Lower leg skin (tissue), 4 donors: ENCODE data around the gene IFT27. TPM values are rescaled to one million over a fixed set of nuclear protein-coding genes. Genes with fewer than 3 reads are reported as not detected.
A peak's percentile ranks its signal among the peaks of the same experiment; 100 is the strongest.

Experiments used
- DNase-seq, 2 donors: peaks; one replicate each; pipeline ENCODE4 v3.0.0-alpha.2; 2019; ENCODE audit warnings: low spot score in 2 of 2
- H3K4me3 ChIP-seq: fragments of 200-600 bp; sonication (generic); 2 replicates; pipeline ENCODE4 v1.5.1; 2017; ENCODE audit warnings: mild to moderate bottlenecking, low read depth; ENCODE audit not compliant: poor library complexity, severe bottlenecking
- POLR2A ChIP-seq, 2 donors: fragments of 450-650 bp; IDR thresholded peaks; one replicate each; pipeline ENCODE4 v1.6.1; 2016 to 2017; ENCODE audit warnings: antibody characterized with exemption in 2 of 2, mild to moderate bottlenecking in 1 of 2, moderate library complexity in 1 of 2
- WGBS, 2 donors: methylation state at CpG; one replicate each; pipeline ENCODE4 v1.1.5; 2018; 5-methylcytosine and 5-hydroxymethylcytosine counted together
- intact Hi-C: fragments of 100-400 bp; cut with DNase I; formaldehyde crosslinking; loops from one replicate; pipeline ENCODE4 v1.15.0; 2023; ENCODE audit warnings: low total_unique reads
- total RNA-seq, 4 donors: library from RNA; depleted of rRNA; stranded (reverse); fragments of >200 nt; gene quantifications; one replicate each; pipeline ENCODE4 v1.1.0, GENCODE V29; 2016
- TF ChIP-seq, protein P1 (sequence below), 3 donors: fragments of 450-650 bp; IDR thresholded peaks; one replicate each; pipeline ENCODE4 v1.5.1; 2016; ENCODE audit warnings: antibody characterized with exemption in 3 of 3, mild to moderate bottlenecking in 3 of 3, moderate library complexity in 2 of 3

Gene IFT27, protein sequence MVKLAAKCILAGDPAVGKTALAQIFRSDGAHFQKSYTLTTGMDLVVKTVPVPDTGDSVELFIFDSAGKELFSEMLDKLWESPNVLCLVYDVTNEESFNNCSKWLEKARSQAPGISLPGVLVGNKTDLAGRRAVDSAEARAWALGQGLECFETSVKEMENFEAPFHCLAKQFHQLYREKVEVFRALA
- 1 to 10 TPM; 4.3 to 9.3 (median 8.7) TPM for total RNA-seq

DNA sequence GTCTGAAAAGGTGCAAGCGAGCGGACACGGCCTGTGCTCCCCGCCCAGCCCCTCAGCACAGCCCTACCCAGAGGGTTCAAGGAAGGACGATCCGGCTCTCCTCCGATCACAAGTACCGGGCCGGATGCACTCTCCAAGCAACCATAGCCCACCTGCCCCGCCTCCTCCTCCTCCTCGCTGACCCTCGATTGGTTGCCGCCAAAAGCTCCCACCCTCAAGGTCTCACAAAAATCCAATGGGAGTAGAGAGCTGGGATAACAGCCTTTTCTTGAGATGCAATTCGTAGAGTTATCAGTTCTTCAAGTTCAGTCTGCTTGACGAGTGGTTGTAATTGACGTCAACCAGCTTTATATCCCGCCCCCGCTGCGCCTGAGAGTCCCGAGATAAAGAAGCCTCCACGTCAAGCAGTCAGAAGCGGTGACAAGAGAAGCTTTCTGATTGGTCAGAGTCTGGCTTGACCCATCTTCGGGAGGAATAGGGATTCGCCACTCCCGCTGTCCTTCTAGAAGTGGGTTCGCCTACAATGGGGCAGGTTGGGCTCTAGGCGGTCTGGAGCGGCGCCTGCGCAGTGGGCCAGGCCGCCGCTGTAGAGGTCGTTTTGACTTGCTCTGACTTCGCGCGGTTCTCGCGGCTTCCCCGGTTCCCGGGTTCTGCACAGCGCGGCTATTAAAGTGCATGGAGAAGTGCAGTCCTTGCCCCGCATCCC is at the start of gene IFT27:
IFT27 (minus strand) TSS at position 156 of the 706 bp plus-strand sequence. CDS start 412 bp downstream, outside the sequence.
- intact Hi-C loops: loop anchor here (10.0 kb wide), 1 partner anchor 231 kb away; no protein-coding TSS in a partner anchor
- 0 to 2% methylated on average over 39 to 43 of the region's 43 CpGs for WGBS, 2 donors
- no peak for TF ChIP-seq POLR2A (IDR thresholded peaks at IDR 0.05)
- TF ChIP-seq, protein P1, sequence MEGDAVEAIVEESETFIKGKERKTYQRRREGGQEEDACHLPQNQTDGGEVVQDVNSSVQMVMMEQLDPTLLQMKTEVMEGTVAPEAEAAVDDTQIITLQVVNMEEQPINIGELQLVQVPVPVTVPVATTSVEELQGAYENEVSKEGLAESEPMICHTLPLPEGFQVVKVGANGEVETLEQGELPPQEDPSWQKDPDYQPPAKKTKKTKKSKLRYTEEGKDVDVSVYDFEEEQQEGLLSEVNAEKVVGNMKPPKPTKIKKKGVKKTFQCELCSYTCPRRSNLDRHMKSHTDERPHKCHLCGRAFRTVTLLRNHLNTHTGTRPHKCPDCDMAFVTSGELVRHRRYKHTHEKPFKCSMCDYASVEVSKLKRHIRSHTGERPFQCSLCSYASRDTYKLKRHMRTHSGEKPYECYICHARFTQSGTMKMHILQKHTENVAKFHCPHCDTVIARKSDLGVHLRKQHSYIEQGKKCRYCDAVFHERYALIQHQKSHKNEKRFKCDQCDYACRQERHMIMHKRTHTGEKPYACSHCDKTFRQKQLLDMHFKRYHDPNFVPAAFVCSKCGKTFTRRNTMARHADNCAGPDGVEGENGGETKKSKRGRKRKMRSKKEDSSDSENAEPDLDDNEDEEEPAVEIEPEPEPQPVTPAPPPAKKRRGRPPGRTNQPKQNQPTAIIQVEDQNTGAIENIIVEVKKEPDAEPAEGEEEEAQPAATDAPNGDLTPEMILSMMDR (IDR thresholded peaks at IDR 0.05): no peak
- peak within 1 kb of the TSS; percentile 53 for H3K4me3 ChIP-seq
- DNase-seq: peak; percentile 99 to 100

DNA sequence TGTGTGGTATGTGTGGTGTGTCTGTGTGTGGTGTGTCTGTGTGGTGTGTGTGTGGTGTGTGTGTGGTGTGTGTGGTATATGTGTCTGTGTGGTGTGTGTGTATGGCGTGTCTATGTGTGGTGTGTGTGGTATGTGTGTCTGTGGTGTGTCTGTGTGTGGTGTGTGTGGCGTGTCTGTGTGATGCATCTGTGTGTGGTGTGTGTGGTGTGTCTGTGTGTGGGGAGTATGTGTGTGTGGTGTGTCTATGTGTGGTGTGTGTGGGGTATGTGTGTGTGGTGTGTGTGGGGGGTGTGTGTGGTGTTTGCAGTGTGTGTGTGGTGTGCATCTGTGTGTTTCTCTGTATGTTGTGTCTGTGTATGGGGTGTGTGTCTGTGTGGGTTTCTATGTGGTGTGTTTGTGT is 48.7 kb upstream of the IFT27 start:
- DNase-seq: no peak
- intact Hi-C loops: no loop called here
- no peak overlapping the region for H3K4me3 ChIP-seq
- WGBS, 2 donors: 89 to 90% methylated on average over 2 of the region's 2 CpGs
- TF ChIP-seq, protein P1 (IDR thresholded peaks at IDR 0.05): peak in 1 of 3 donors; percentile 32
- TF ChIP-seq POLR2A (IDR thresholded peaks at IDR 0.05): no peak

DNA sequence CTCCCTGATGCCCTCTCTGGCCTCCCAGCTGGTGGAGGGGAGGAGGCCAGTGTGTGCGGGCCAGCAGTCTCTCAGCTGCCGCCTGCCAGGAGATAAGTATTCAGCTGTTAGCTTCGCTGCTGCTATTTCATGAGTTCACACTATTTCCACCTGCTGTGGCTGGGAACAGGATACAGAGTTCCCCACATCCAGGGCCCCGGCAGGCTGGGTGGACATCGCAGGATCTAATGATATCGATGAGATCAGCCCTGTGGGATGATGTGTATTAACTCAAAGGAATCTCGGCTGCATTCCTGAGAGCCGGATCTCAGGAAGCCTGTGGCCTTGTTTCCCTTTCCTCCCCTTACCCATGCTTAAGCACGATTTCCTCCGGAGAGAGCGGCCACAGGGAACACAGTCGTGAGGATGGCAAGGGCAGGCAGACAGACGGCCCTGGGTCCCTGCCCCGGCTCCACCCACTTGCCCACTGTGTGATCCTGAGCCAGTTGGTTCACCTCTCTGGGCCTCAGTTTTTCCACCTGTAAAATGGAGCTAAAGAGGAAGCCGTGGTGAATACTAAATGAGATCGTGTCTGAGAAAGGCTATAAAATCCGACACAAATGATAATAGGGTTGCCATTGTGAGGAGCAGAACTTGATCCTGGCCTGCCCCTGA is 47.4 kb upstream of the IFT27 start:
- DNase-seq: no peak
- TF ChIP-seq, protein P1 (IDR thresholded peaks at IDR 0.05): no peak
- no peak for TF ChIP-seq POLR2A (IDR thresholded peaks at IDR 0.05)
- 58 to 65% methylated on average over 17 of the region's 17 CpGs for WGBS, 2 donors
- intact Hi-C loops: no loop called here
- no peak overlapping the region for H3K4me3 ChIP-seq

DNA sequence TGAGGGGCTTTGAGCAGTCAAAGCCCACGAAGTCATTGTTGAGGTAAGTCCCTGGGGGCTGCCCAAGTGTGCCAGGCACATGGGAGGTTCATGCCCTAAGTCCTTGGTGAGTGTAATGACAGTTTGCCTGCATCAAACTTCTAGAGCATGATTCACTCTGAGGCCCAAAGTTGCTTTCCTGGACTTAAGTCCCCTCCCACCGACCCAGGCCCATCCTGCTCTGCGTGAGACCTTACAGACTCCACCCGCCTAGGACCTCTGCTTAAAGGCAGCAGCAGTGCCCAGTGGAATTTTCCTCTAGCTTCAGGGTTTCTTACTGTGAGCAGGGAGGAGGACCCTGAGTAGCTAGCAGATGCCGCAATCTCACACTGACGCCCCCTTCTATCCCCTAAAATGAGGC is 46.7 kb upstream of the IFT27 start:
- intact Hi-C loops: no loop called here
- DNase-seq: no peak
- TF ChIP-seq POLR2A (IDR thresholded peaks at IDR 0.05): no peak
- TF ChIP-seq, protein P1 (IDR thresholded peaks at IDR 0.05): no peak
- H3K4me3 ChIP-seq: no peak overlapping the region
- 72 to 77% methylated on average over 6 of the region's 6 CpGs for WGBS, 2 donors

DNA sequence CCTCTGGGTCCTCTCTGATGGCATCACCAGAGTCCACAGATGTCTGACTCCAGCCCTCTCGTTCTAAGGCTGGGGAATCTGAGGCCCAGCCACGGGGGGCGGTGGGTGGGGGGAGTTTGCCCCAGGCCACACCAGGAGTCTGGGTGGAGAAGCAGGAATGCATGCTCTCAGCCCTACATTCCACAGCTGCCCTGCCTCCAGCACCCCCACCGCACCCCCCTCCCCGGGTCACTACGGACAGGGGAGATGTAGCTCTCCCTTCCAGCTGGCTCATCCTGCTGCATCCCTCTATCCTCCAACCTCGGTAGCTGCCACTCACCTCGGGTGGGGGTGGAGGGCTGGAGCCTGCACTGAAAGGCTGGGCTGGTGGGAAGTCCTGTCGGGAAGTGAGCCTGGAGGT is 43.2 kb upstream of the IFT27 start:
- DNase-seq: no peak
- 28 to 36% methylated on average over 5 to 8 of the region's 9 CpGs for WGBS, 2 donors
- TF ChIP-seq POLR2A (IDR thresholded peaks at IDR 0.05): no peak
- no peak overlapping the region for H3K4me3 ChIP-seq
- intact Hi-C loops: no loop called here

DNA sequence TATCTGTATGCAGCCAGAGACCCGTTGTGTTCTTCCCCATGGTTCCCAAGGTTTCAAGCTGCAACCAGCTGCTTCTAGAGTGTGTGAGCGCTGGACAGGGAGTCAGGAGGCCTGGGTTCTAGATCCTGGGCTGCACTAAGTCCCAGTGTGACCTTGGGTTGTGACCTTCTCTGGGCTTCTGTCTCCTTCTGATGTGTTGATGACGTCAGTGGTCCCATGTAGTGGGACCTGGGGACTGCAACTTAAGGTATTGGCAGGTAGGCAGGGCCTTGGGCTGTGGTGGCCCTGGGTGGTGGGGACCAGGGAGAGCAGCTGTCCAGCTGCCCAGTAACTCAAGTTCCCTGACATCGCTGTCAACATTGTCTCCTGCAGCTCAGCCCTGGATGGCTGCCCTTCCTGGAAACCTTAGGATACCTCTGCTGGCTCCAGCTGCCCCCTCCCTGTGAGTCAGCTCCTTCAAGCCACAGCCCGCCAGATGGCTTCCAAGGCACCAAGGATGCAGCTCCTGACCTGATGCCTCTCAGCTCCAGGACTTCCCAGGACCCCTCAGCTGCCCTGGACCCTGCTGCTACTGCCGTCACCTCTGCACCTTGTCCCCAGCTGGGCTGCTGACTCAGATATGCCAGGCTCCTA is 42.2 kb upstream of the IFT27 start:
- TF ChIP-seq, protein P1 (IDR thresholded peaks at IDR 0.05): no peak
- TF ChIP-seq POLR2A (IDR thresholded peaks at IDR 0.05): no peak
- intact Hi-C loops: no loop called here
- 63 to 72% methylated on average over 6 of the region's 6 CpGs for WGBS, 2 donors
- H3K4me3 ChIP-seq: no peak overlapping the region
- DNase-seq: no peak
